Measurements from ENCODE around the gene IRAK4.
A peak's percentile ranks its signal among the peaks of the same experiment; 100 is the strongest.
"Not testable (repeated sequence)": the region's sequence is repeated elsewhere in the genome, so short reads cannot be mapped to it uniquely, and the experiment has no call there.

The IRAK4 gene

DNA sequence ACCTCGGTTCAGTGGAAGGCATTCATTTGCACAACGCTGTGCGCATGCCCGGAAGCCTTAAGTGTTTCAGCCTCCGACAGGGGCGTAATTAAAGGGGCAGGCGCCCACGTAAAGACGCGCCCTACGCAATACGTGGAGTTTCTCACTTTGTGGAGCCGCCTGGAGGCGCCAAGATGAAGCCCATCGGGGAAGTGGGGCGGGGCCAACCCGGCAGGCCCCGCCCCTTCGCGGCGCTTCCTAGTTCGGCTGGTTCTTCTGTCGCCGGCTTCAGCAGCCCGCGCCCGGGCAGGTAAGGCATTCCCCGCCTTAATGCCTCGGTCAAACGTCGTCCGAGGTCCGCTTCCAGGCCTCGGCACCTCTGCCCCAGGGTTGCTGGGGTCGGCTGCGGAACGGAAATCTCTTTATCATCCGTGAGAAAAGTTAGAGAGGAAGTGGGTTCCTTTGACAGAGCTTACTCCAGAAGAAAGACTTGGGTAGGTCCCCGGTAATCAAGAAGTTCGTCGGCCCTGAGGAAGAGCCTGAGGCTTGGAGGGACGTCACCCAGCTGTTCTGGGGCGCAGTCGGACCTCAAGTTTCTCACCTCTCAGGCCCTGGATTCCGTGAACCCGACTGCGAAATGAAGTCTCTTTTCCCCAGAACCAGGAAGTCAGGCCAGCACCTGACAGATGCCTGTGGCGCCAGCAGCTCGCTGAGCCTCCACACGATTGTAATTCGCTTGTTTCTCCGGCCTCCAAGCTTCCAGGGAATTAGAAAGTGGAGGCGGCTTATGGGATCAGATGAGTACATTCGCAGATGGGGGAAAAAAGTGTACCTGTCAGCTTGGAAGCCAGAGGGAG, at the start of gene IRAK4, which contains the start of gene PUS7L:
IRAK4 (plus strand) TSS at position 224 of the 836 bp plus-strand sequence. CDS start 9,161 bp downstream, outside the sequence.
PUS7L (minus strand) TSS at position 63 of the 836 bp plus-strand sequence. CDS start 3,545 bp downstream, outside the sequence.
- peak; percentile 94 for DNase-seq (ENCODE audit: low spot score)

GRCh38 chr12:43711348-43711747, 47.4 kb upstream of the IRAK4 start:
- DNase-seq (ENCODE audit: low spot score) = no peak

DNA sequence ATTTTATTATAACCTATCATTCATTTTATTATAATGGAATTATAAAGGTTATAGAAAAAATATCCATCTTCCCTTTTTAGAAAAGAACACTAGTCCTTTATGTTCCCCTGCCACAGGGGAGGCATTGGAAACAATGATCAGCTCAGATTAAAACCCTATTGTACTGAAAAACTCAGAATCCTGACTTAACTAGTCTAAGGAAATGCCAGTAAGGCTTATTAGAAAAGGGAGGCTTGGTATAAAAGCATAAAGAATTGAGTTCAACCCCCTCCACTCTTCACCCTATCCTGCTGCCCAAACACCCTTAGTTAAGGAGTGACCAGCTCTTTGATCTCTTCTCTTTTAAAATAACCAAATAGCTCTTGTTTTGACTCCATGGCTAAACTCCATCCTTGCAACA, 36.1 kb upstream of the IRAK4 start:
- DNase-seq (ENCODE audit: low spot score) = no peak

DNA sequence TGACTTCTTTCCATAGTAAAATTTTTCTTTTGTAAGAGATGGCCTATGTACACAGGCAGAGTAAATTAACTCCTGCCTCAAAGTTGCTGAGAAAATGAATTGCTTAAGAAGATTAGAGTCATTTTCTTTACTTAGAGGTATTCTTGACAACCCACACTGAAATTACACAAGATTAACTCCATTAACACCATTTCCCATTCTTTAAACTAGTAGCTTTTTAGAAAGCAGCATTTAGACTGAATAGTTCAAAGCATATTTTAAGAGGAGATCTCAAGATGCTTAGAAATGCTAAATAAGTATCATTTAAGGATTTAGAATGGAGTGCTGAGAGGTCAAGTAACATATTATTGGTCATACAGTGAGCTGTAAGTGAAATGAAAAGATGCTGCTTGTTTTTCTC, 35.6 kb upstream of the IRAK4 start:
- no peak for DNase-seq (ENCODE audit: low spot score)

DNA sequence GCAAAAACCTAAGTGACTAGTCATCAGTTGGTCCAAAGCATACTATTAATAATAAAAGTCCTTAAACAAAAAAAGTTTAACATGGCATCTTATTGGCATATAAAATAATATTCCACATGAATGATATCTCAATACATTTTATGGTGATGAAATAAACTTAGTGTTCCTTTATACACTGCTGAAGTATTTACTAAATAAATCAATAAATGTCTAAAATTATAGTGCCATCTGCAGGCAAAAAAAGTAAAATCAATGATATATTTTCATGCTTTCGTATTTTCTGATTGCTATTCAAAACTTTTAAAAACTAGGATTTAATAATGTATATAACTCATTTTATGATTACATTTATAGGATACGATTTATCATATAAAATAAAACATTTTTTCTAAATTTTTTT, 30.6 kb upstream of the IRAK4 start:
- no peak for DNase-seq (ENCODE audit: low spot score)

DNA sequence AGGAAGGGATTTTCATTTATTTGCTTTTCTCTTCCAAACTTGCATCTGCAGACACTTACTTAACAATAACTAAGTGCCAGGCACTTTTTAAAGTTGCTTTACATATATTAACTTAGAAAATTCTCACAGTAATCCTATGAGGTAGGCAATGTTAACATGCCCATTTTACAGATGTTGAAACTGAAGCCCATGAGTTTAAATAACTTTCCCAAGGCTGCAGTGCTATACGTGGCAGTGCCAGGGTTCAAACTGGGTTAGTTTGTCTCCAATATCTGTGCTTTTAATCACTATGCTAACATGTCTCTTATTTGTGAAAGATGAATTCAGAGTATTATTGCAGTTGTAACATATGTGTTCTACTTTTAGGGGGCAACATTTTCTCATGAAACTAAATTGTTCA, 30.1 kb upstream of the IRAK4 start:
- no peak for DNase-seq (ENCODE audit: low spot score)

- no peak for DNase-seq (ENCODE audit: low spot score)
Observed at GRCh38 chr12:43730283-43730682, 28.5 kb upstream of the IRAK4 start.

DNA sequence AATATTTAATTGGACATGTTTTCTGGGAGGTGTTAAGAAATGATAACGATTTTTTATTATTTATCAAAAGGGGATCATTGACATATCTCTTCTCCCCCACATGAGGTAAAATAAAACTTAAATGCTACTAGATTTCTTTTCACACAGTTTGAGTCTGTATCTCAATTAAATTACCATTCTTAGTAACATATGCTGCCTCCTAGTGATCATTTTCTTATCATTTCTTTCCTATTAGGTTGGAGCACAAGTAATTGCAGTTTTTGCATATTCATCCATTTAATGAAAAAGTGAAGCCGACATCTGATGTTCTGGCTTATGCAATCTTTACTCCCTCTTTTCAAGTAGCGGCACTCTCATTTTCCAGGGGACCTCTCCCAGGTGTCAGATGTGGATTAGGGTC, 25.1 kb upstream of the IRAK4 start:
- no peak for DNase-seq (ENCODE audit: low spot score)

- no peak for DNase-seq (ENCODE audit: low spot score)
Observed at GRCh38 chr12:43736927-43737440, 21.8 kb upstream of the IRAK4 start.

- no peak for DNase-seq (ENCODE audit: low spot score)
Observed at GRCh38 chr12:43737646-43738045, 21.1 kb upstream of the IRAK4 start.

- no peak for DNase-seq (ENCODE audit: low spot score)
Observed at GRCh38 chr12:43740511-43741100, 18.1 kb upstream of the IRAK4 start.

DNA sequence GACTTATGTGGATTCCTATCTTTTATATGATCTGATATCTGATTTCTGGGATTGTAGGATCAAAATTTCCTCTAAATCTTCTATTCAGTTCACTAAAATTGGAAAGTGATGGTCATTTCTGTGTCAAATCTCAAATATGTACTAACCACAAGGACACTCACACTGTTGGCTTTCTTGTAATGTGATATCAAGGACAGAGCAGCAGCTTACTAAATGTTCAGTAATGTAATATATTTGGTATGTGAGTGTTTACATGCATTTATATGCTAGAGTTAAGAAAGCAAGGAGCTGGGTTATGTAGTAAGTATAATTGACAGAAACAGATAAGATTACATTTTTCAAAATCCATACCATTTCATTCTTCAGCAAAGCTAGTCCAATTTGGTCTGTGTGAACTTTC, 16.6 kb upstream of the IRAK4 start:
- DNase-seq (ENCODE audit: low spot score) = no peak

GRCh38 chr12:43744826-43745225, 13.9 kb upstream of the IRAK4 start:
- DNase-seq (ENCODE audit: low spot score) = no peak

GRCh38 chr12:43749016-43749415, 9.7 kb upstream of the IRAK4 start:
- DNase-seq (ENCODE audit: low spot score) = no peak

DNA sequence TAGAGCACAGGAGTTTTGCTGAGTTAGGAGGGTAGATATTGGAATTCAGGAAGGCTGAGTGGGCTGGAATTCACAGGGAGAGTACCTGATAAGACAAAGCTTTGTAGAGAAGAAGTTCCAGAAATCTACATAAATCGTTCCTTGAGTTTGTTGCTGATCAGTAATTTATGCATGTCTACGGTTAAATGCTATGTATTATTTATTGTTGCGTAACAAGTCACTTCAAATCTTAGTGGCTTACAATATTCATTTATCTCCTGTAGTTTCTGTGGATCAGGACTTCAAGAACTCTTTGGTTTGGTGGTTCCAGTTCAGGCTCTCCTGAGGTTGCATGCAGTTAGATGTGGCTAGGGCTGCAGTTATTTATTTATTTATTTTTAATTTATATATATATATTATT, 7.9 kb upstream of the IRAK4 start:
- DNase-seq (ENCODE audit: low spot score) = no peak

DNA sequence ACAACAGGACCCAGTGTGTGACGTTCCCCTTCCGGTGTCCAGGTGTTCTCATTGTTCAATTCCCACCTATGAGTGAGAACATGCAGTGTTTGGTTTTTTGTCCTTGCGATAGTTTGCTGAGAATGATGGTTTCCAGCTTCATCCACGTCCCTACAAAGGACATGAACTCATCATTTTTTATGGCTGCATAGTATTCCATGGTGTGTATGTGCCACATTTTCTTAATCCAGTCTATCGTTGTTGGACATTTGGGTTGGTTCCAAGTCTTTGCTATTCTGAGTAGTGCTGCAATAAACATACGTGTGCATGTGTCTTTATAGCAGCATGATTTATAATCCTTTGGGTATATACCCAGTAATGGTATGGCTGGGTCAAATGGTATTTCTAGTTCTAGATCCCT, 7.4 kb upstream of the IRAK4 start:
- not testable (repeated sequence) for DNase-seq (ENCODE audit: low spot score)

GRCh38 chr12:43754015-43754414, 4.7 kb upstream of the IRAK4 start:
- no peak for DNase-seq (ENCODE audit: low spot score)

- DNase-seq (ENCODE audit: low spot score) = peak; percentile 57
Observed at GRCh38 chr12:43758247-43758727, 464 bp upstream of the IRAK4 start.

GRCh38 chr12:43760396-43760795, 1.6 kb downstream of the IRAK4 start:
- no peak for DNase-seq (ENCODE audit: low spot score)

DNA sequence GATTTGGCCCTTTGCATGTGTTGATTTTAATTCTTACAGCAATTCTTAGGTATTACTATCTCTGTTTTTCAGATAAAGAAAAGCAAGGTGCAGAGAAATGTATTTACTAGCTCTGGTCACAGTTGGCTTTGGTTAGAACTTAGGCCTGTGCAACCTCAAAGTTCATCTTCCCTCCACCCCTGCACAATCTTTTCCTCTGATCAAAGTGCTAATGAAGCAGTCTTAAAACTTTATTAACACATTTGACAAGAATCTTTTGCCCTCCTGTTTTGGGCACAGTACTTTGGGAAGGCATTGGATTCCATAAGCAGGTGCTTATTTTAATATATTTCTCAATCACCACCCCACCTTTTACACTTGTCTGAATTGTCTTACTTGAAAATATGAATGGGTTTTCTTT, 2.7 kb downstream of the IRAK4 start:
- no peak for DNase-seq (ENCODE audit: low spot score)

GRCh38 chr12:43762596-43762995, 3.8 kb downstream of the IRAK4 start:
- no peak for DNase-seq (ENCODE audit: low spot score)

- DNase-seq (ENCODE audit: low spot score) = no peak
Observed at GRCh38 chr12:43763769-43764168, 5.0 kb downstream of the IRAK4 start.

DNA sequence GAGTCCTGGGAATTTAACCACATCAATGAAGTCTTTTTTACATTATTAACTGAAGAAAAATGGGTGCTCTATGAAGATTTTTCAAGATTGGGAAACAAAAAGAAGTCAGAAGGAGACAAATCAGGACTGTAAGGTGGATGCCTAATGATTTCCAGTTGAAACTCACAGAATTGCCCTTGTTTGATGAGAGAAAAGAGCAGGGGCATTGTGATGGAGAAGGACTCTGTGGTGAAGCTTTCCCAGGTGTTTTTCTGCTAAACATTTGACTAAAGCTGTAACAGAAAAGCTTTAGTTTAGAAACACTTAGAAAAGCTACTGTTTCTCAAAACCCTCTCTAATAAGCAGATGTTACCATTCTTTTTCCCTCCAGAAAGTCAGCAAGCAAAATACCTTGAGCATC, 5.8 kb downstream of the IRAK4 start:
- no peak for DNase-seq (ENCODE audit: low spot score)

Data from D341Med (cell line).